ENCODE measurements around the gene CACNA2D4.

Gene CACNA2D4

DNA sequence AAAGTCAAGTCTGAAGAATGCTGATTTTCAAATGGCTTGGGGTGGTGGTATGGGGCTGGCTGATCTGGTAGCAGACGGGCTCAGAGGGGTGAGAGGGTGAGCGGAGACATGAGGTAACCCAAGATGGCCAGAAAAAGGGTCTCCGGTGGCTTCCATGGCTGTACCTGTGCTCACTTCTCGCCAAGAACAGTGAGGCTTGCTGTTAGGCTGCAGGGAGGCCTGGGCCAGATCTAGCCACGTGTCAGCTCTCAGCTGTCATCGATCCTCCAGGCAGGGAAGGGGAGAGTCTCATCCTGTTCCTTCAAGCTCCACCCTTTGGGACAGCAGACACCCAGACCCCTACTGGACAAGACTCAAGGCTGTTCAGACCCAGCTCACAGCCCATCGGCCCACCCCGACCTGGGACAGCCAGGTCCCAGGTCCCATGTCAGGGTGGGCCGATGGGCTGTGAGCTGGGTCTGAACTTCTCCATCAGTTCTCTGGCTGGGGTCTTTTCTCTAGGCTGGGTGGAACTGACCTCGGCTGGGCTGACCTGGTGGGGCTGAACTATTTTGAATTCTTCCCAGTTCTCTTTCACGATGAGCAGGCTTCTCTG, 89.0 kb downstream of the CACNA2D4 start:
- peaks cover 75% of the 10 kb centered on the region for H3K27me3 ChIP-seq (ENCODE audit: insufficient read depth, low read length)
- no peak overlapping the region for H2AFZ ChIP-seq (ENCODE audit: low read depth, low read length)
- H3K4me3 ChIP-seq (ENCODE audit: low read length), result no peak overlapping the region
- H3K9me3 ChIP-seq (ENCODE audit: low read length), result no peaks in the 10 kb centered on the region
- no peaks in the 10 kb centered on the region for H3K36me3 ChIP-seq (ENCODE audit: insufficient read depth, low read length)
- no peaks in the 10 kb centered on the region for H3K4me1 ChIP-seq (ENCODE audit: insufficient read depth, low read length)

DNA sequence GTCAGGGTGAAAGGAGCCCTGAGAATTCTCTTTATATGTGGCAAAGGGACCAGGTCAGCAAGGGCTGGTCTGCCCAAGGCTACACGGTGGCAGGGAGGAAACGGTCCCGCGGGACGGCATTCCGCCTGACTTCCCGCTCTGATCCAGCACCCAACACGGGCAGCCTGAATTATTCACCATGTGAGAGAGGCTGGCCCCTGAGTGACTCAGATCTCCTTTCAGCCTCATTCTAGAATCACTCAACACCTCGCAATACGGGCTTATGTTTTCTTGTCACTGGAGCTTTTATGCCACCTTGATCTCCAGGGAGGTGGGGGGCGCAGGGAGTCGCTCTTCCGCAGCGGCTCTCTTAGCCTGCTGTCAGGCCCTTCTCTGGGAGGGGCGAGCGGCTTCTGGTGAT, 89.6 kb downstream of the CACNA2D4 start:
- H2AFZ ChIP-seq (ENCODE audit: low read depth, low read length), result no peak overlapping the region
- no peaks in the 10 kb centered on the region for H3K4me1 ChIP-seq (ENCODE audit: insufficient read depth, low read length)
- no peaks in the 10 kb centered on the region for H3K9me3 ChIP-seq (ENCODE audit: low read length)
- H3K4me3 ChIP-seq (ENCODE audit: low read length), result no peak overlapping the region
- H3K27me3 ChIP-seq (ENCODE audit: insufficient read depth, low read length), result peaks cover 73% of the 10 kb centered on the region
- H3K36me3 ChIP-seq (ENCODE audit: insufficient read depth, low read length), result no peaks in the 10 kb centered on the region

DNA sequence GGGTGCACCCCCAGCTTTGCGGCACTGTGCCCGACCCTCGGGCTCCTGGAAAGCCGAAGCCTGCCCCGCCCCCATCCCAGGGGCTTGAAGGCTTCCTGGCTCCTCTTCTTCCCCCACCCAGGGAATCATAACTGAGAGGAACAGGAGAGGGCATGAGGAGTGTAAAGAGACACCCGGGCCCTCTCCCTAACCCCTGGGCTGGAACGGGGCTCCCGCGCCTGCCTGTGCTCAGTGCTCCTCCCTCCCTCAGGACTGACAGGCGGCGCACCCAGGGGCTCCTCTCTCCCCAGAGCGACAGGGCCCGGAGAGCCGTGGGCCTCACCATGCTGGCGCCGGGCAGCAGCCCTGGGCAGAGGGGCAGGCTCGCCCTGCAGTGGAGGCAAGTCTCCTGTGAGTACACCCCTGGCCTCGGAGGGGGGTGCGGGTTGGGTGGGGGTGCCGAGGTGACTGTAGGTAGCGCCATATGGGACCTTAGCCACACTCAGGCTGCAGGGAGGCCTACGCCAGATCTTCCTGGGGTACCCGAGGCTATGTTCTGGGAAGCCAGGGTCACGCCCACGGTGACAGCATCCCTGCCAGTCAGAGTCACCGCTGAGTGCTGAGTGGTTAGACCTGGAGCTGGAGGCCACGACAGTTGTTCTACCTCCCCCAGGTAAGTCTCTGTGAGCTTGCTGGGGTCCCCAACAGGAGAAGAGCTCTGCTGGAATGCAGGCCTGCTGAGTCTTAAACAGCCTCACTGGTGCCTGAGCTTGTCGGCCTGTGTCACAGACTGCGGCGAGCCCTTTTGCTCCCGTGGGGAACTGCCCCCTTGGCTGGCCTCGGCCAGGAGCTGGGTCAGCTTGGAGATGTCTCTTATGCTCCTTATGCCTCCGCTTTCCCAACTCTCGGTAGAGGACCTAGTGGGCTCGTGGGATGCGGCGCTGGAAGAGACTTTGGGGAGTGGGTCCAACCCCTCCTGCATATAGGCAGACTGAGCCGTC, 90.3 kb downstream of the CACNA2D4 start:
- Histone ChIP-seq H3K36me3 (ENCODE audit: insufficient read depth, low read length) (no peaks in the 10 kb centered on the region), H3K4me1 (ENCODE audit: insufficient read depth, low read length) (no peaks in the 10 kb centered on the region), H3K9me3 (ENCODE audit: low read length) (no peaks in the 10 kb centered on the region), H3K4me3 (ENCODE audit: low read length) (no peak overlapping the region), H2AFZ (ENCODE audit: low read depth, low read length) (no peak overlapping the region), H3K27me3 (ENCODE audit: insufficient read depth, low read length) (peaks cover 72% of the 10 kb centered on the region)

DNA sequence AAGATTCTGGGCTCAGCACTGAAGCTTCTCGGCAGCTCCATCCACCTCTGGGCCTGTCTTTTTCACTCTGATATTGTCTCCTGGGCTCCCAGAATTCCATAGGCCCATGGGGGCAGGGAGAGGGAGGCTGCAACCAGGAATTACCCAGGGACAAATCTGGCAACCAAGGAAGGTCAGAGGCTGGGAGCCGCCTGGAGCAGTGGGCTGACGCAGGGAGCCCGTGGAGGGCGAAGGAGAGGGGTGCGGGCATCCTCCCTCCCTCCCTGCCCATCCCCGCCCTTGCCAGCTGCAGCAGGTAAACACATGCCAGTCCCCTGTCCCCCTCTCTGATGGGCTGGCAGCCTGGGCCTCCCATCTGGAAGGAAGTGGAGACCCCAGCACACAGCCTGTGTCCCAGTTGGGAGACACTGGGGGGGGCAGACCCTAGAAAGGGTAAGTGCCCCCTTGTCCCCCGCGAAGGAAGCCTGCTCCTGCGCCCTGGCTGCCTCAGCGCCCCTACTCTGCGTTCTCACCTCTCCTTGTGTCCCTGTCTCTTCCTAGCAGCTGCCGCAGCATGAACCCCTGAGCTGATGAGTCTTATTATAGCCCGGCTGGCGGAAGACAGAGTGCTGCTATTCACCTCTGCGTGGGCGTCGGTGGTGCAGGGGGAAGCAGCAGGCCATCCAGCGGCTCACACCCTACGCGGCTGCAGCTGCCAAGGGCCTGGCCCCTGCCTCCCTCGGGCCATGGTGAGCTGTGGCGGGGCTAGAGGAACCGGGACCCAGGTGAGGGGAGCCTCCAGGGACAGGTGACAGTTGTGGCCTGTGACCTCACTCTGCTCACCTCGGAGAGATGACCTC, 91.4 kb downstream of the CACNA2D4 start:
- no peak overlapping the region for H3K4me3 ChIP-seq (ENCODE audit: low read length)
- H3K4me1 ChIP-seq (ENCODE audit: insufficient read depth, low read length), result no peaks in the 10 kb centered on the region
- no peaks in the 10 kb centered on the region for H3K9me3 ChIP-seq (ENCODE audit: low read length)
- peaks cover 72% of the 10 kb centered on the region for H3K27me3 ChIP-seq (ENCODE audit: insufficient read depth, low read length)
- H3K36me3 ChIP-seq (ENCODE audit: insufficient read depth, low read length), result no peaks in the 10 kb centered on the region
- no peak overlapping the region for H2AFZ ChIP-seq (ENCODE audit: low read depth, low read length)

DNA sequence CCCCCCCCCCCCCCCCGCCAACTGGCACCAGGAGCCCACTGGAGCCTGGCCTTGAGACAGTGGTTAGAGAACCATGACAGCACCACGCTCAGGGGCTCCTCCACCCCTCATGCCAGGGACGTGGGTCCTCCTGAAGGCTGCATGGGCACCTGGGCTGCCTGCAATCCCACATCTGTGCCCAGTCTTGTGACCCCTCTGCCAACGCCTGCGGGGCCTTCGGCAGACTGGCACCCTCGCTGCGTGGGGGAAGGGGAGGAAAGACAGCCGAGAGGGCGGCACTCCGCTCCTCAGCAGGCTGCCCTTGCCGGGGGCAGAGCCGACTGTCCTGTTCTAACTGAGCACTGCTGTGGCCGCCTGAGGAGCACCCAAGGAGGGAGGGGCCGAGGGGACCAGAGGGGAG, 92.1 kb downstream of the CACNA2D4 start:
- no peaks in the 10 kb centered on the region for H3K4me1 ChIP-seq (ENCODE audit: insufficient read depth, low read length)
- no peak overlapping the region for H3K4me3 ChIP-seq (ENCODE audit: low read length)
- H3K36me3 ChIP-seq (ENCODE audit: insufficient read depth, low read length), result no peaks in the 10 kb centered on the region
- H2AFZ ChIP-seq (ENCODE audit: low read depth, low read length), result no peak overlapping the region
- H3K9me3 ChIP-seq (ENCODE audit: low read length), result no peaks in the 10 kb centered on the region
- peaks cover 73% of the 10 kb centered on the region for H3K27me3 ChIP-seq (ENCODE audit: insufficient read depth, low read length)

DNA sequence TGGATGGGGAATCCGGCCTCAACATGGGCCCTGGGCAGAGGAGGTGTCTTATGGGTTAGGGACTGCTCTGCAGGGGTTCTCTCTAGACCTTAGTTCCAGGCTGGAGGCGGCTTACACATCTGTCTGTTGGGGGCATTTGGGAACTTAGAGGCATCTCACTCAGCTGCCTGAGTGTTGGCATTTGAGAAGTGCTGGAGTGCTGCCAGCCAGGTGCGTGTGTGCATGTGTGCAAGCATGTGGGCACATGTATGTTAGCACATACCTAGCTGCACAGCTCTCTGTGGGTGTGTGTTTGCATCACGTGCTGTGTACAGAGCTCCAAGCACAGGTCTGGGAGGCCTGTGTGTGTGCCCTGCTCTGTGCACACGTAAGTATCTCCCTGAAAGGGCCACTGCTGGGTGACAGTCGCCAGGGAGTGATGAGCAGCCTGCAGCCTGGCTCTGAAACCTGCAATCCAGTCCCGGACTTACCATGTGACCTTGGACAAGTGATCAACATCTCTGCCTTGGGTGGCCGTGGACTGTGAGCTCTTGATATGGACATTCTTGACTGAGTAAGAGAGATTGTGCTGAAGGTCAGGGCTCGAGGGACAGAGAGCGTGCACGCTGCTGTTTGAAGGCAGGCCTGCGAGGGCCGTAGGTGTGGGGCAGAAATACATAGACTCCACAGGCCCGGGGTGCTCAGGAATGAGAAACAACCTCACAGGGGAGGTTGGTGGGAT, 92.9 kb downstream of the CACNA2D4 start:
- no peaks in the 10 kb centered on the region for H3K36me3 ChIP-seq (ENCODE audit: insufficient read depth, low read length)
- no peak overlapping the region for H3K4me3 ChIP-seq (ENCODE audit: low read length)
- no peaks in the 10 kb centered on the region for H3K9me3 ChIP-seq (ENCODE audit: low read length)
- no peak overlapping the region for H2AFZ ChIP-seq (ENCODE audit: low read depth, low read length)
- H3K4me1 ChIP-seq (ENCODE audit: insufficient read depth, low read length), result no peaks in the 10 kb centered on the region
- H3K27me3 ChIP-seq (ENCODE audit: insufficient read depth, low read length), result peaks cover 73% of the 10 kb centered on the region

DNA sequence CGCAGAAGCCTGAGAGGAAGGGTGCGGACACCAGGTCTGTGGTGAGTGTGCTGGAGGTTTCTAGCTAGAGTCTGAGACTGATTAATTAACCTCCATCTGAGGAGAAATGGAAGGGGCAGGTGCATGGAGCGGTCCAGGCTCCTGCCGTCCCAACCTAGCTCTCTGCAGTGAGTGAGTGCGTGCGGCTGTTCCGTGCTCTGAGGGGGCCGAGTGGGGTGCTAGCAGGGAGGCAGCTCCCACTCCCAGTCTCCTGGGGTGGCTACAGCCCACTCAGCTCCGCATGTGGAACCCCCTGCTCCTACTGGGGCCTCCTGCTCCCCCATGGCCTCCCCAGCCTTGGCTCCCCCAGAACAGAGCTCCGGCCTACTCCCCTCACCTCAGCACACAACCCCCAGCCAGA, 95.2 kb downstream of the CACNA2D4 start:
- Histone ChIP-seq H3K36me3 (ENCODE audit: insufficient read depth, low read length) (no peaks in the 10 kb centered on the region), H3K27me3 (ENCODE audit: insufficient read depth, low read length) (peaks cover 69% of the 10 kb centered on the region), H3K4me3 (ENCODE audit: low read length) (no peak overlapping the region), H2AFZ (ENCODE audit: low read depth, low read length) (no peak overlapping the region), H3K9me3 (ENCODE audit: low read length) (no peaks in the 10 kb centered on the region), H3K4me1 (ENCODE audit: insufficient read depth, low read length) (no peaks in the 10 kb centered on the region)

DNA sequence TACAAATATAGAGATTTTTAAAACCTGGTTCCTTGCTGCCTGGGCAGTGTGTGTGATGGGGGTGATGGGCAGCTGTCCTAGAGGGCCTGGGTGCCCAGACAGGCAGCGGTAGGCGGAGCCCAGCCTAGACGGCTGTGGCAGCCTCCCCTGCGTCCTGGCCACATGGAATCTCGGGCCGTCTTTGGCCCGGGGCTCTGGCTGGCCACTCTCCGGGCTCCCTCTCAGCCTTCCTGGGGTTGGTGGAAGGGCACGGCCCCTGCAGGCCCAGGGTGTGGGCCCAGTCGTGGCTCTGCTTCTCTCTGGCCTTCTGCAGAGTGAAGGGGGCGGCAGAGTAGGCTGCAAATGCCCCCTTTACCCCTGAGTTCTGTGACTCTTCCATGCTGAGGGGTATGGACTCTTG, 95.8 kb downstream of the CACNA2D4 start:
- Histone ChIP-seq H3K4me1 (ENCODE audit: insufficient read depth, low read length) (no peaks in the 10 kb centered on the region), H2AFZ (ENCODE audit: low read depth, low read length) (no peak overlapping the region), H3K36me3 (ENCODE audit: insufficient read depth, low read length) (no peaks in the 10 kb centered on the region), H3K9me3 (ENCODE audit: low read length) (no peaks in the 10 kb centered on the region), H3K4me3 (ENCODE audit: low read length) (no peak overlapping the region), H3K27me3 (ENCODE audit: insufficient read depth, low read length) (peaks cover 69% of the 10 kb centered on the region)

DNA sequence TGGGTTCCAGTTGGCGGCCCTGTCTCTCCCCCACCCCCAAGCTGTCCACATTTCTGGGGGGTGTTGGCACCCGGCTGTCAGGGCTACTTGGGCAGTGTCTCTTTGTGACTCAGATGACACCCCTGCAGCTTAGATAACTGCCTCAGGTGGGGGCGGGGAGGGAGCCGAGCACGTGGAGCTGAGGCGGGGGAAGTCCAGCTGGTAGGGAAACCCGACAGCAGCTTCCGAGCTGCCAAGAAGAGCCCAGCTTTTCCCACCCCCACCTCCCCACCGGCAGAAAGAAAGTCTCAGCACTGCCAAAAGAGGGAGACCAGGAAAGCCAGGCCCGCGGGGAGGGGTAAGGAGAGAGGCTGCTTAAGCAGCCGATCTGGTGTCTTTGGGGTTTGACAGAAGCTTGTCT, 96.6 kb downstream of the CACNA2D4 start:
- no peak overlapping the region for H2AFZ ChIP-seq (ENCODE audit: low read depth, low read length)
- no peaks in the 10 kb centered on the region for H3K9me3 ChIP-seq (ENCODE audit: low read length)
- H3K27me3 ChIP-seq (ENCODE audit: insufficient read depth, low read length), result peaks cover 69% of the 10 kb centered on the region
- H3K4me3 ChIP-seq (ENCODE audit: low read length), result no peak overlapping the region
- no peaks in the 10 kb centered on the region for H3K36me3 ChIP-seq (ENCODE audit: insufficient read depth, low read length)
- H3K4me1 ChIP-seq (ENCODE audit: insufficient read depth, low read length), result no peaks in the 10 kb centered on the region

DNA sequence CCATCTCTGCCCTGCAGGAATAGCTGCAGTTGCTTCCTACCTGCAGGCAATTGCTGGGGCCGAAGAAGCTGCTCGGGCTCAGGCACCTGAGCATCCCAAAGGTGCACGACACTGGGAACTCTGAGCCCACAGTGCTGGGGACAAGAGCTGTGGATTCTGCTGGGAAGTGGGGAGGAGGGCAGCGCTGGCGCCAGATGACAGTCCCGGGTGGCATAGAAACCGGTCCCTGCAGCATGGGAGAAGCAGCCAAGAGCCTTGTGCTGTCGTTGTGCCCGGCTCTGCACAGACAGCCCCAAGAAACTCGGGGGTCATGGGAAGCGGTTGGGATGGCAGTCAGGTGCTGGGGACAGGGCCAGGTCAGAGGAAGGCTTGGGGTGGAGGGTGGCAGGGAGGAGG, 97.6 kb downstream of the CACNA2D4 start:
- Histone ChIP-seq H3K27me3 (ENCODE audit: insufficient read depth, low read length) (peaks cover 67% of the 10 kb centered on the region), H3K4me1 (ENCODE audit: insufficient read depth, low read length) (no peaks in the 10 kb centered on the region), H2AFZ (ENCODE audit: low read depth, low read length) (no peak overlapping the region), H3K4me3 (ENCODE audit: low read length) (no peak overlapping the region), H3K36me3 (ENCODE audit: insufficient read depth, low read length) (no peaks in the 10 kb centered on the region), H3K9me3 (ENCODE audit: low read length) (peaks cover 2% of the 10 kb centered on the region)

DNA sequence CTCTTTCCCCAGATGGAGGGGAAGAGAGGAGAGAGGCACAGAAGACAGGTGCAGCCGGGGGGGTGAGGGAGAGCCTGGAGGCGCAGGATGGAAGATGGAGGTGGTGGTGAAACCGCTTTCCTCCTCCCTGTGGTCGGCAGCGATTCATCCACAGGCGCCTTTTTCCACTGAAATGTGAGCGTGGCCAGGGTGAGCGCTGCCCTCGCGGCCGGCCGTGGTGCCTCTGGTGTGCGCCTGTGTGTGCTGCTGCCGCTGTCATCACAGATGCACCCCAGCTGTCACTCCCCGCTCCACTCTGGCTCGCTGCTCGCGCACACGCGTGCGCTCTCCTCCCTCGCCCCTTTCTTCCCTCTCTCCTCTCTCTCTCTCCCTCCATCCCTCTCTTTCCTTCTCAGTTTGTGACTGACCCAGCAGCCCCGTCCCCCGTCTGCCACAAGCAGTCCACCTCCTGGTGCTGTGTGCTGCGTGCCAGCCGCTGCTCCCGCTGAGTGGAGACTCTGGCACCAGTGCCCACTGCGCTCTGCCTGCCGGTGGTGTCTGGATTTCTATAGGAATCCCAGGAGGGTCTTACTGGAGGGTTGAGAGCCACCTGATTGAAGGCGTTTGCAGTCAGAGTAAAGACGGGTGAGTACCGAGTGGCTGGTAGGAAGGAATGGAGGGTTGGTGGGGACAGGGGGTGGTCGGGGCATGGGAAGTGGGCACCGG, 98.1 kb downstream of the CACNA2D4 start, which contains the start of gene LRTM2:
Gene LRTM2 (plus strand): TSS at position 375 of the 705 bp plus-strand sequence. CDS start 7,584 bp downstream, outside the sequence.
- H3K4me1 ChIP-seq (ENCODE audit: insufficient read depth, low read length), result no peaks in the 10 kb centered on the region
- peaks cover 2% of the 10 kb centered on the region for H3K9me3 ChIP-seq (ENCODE audit: low read length)
- H3K4me3 ChIP-seq (ENCODE audit: low read length), result no peak within 1 kb of the TSS
- peaks cover 65% of the 10 kb centered on the region for H3K27me3 ChIP-seq (ENCODE audit: insufficient read depth, low read length)
- no peak within 1 kb of the TSS for H2AFZ ChIP-seq (ENCODE audit: low read depth, low read length)
- H3K36me3 ChIP-seq (ENCODE audit: insufficient read depth, low read length), result no peaks in the 10 kb centered on the region

DNA sequence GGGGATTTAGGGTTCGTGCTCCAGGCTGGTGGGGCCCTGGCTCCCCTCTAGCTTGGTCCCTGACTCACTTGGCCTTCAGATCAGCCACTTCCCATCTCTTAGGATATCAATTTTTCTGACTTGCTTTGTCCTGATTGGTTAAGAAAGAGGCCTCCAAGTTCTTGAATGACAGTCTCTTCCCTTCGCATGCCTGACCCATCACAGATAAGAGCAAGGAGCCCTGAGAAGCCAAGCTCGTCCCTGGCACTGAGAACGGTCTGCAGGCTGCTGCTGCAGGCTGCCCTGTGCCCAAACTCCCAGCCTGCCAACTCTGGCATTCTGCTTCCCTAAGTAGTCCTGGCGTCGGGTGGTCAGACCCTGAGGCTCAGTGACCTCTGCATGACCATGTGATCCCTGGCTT, 98.9 kb downstream of the CACNA2D4 start:
- Histone ChIP-seq H2AFZ (ENCODE audit: low read depth, low read length) (no peak overlapping the region), H3K36me3 (ENCODE audit: insufficient read depth, low read length) (no peaks in the 10 kb centered on the region), H3K9me3 (ENCODE audit: low read length) (peaks cover 2% of the 10 kb centered on the region), H3K4me1 (ENCODE audit: insufficient read depth, low read length) (no peaks in the 10 kb centered on the region), H3K27me3 (ENCODE audit: insufficient read depth, low read length) (peaks cover 58% of the 10 kb centered on the region), H3K4me3 (ENCODE audit: low read length) (no peak overlapping the region)
